ENCODE results near the gene SPATA7. TPM values are rescaled to one million over a fixed set of nuclear protein-coding genes. Genes with fewer than 3 reads are reported as not detected.
A peak's percentile ranks its signal among the peaks of the same experiment; 100 is the strongest.
"Not testable (repeated sequence)": the region's sequence is repeated elsewhere in the genome, so short reads cannot be mapped to it uniquely, and the experiment has no call there.

Gene SPATA7, protein sequence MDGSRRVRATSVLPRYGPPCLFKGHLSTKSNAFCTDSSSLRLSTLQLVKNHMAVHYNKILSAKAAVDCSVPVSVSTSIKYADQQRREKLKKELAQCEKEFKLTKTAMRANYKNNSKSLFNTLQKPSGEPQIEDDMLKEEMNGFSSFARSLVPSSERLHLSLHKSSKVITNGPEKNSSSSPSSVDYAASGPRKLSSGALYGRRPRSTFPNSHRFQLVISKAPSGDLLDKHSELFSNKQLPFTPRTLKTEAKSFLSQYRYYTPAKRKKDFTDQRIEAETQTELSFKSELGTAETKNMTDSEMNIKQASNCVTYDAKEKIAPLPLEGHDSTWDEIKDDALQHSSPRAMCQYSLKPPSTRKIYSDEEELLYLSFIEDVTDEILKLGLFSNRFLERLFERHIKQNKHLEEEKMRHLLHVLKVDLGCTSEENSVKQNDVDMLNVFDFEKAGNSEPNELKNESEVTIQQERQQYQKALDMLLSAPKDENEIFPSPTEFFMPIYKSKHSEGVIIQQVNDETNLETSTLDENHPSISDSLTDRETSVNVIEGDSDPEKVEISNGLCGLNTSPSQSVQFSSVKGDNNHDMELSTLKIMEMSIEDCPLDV
- 4.4 TPM for polyA plus RNA-seq (2012; ENCODE audit: insufficient read depth, insufficient read length)

DNA sequence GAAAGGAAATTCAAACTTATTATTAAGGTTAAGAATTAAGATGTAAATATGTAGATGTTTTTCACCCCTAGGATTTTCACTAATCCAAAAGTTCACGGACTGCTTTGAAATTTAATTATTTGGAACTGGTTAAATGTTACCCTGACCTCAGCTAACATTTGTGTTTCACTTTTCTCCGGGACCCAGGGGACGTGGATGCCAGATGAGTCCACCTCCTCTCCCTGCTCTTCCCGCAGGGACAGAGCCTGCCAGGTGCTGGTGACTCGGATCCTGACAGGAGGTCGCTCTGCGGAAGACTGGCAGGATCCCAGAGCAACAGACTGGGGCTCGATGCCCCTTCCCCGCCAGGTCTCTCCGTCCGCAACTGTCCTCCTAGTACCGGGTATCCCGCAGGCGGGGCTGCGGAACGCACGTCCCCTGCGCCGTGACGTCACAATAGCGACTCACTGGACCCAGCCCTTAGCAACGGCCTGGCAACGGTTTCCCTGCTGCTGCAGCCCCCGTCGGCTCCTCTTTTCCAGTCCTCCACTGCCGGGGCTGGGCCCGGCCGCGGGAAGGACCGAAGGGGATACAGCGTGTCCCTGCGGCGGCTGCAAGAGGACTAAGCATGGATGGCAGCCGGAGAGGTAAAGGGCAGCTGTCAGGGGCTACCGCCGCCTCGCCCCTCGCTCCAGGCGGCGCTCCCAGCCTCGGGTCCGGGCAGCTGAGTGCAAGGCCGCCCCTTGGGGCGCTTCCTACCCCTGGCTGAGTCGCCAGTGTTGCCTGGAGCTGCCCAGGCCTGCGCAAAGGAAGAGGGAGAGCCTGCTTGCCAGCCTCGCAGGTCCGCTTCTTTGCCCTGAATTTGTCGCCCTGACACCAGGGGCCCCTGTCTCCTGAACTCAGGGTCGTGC is at the start of gene SPATA7:
TSS of gene SPATA7 (plus strand) at position 446 of the 890 bp plus-strand sequence. CDS start at position 608, 162 bp downstream.
- H3K4me3 ChIP-seq (ENCODE audit: low read length): peak within 1 kb of the TSS; percentile 89
- DNase-seq (ENCODE audit: low read depth, low spot score): peak; percentile 74

GRCh38 chr14:88340357-88340756 is 45.1 kb upstream of the SPATA7 start:
- DNase-seq (ENCODE audit: low read depth, low spot score): no peak
- no peak overlapping the region for H3K4me3 ChIP-seq (ENCODE audit: low read length)

- DNase-seq (ENCODE audit: low read depth, low spot score): no peak
- no peak overlapping the region for H3K4me3 ChIP-seq (ENCODE audit: low read length)
Measured at GRCh38 chr14:88342980-88343379, 42.5 kb upstream of the SPATA7 start.

GRCh38 chr14:88346048-88346639 is 39.3 kb upstream of the SPATA7 start:
- DNase-seq (ENCODE audit: low read depth, low spot score): no peak
- H3K4me3 ChIP-seq (ENCODE audit: low read length): no peak overlapping the region

- H3K4me3 ChIP-seq (ENCODE audit: low read length): no peak overlapping the region
- DNase-seq (ENCODE audit: low read depth, low spot score): no peak
Measured at GRCh38 chr14:88348546-88348945, 36.9 kb upstream of the SPATA7 start.

- no peak overlapping the region for H3K4me3 ChIP-seq (ENCODE audit: low read length)
- DNase-seq (ENCODE audit: low read depth, low spot score): no peak
Measured at GRCh38 chr14:88351966-88352691, 33.3 kb upstream of the SPATA7 start.

DNA sequence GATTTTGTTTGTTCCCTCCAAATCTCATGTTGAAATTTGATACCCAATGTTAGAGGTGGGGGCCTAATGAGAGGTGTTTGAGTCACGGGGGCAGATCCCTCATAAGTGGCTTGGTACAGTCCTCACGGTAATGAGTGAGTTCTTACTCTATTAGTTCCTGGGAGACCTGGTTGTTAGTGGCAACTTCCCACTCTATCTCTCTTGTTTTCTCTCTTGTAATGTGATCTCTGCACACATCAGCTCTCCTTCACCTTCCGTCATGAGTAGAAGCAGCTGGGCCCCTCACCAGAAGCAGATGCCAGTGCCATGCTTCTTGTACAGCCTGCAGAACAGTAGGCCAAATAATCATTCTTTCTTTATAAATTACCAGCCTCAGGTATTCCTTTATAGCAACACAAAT is 32.8 kb upstream of the SPATA7 start:
- no peak for DNase-seq (ENCODE audit: low read depth, low spot score)
- H3K4me3 ChIP-seq (ENCODE audit: low read length): no peak overlapping the region

- no peak overlapping the region for H3K4me3 ChIP-seq (ENCODE audit: low read length)
- no peak for DNase-seq (ENCODE audit: low read depth, low spot score)
Measured at GRCh38 chr14:88354358-88354757, 31.1 kb upstream of the SPATA7 start.

DNA sequence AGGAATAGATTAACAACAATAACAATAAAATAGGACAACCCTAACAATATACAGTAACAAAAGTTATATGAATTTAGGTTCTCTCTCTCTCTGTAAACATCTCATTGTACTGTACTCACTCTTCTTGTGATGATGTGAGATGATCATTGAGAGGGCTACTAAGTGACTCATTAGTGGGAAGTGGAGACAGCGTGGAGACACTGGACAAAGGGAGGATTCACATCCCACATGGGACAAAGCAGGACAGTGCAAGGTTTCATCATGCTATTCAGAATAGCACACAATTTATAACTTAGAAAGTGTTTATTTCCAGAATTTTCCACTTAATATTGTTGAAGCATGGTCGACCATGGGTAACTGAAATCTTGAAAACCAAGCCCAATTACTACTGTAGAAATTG is 26.0 kb upstream of the SPATA7 start:
- no peak for DNase-seq (ENCODE audit: low read depth, low spot score)
- no peak overlapping the region for H3K4me3 ChIP-seq (ENCODE audit: low read length)

DNA sequence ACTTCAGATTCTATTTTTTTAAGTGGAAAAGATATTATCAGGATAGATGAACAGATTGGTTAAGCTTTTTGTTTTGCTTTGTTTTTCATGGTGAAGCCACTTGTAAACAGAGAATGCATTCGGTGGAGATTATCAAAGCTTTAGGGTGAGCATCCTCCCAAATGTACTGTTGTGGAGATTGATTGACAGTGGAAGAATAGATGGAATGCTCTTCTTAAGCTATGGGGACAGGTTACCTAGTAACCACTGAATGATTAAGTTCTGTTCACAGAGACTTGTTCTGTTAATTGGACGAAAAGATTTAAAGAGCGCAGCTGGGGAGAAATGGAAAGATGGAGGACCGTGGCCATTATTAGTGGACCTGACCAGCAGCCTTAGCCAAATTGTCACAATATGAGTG is 21.8 kb upstream of the SPATA7 start:
- no peak for DNase-seq (ENCODE audit: low read depth, low spot score)
- H3K4me3 ChIP-seq (ENCODE audit: low read length): no peak overlapping the region

- no peak for DNase-seq (ENCODE audit: low read depth, low spot score)
- H3K4me3 ChIP-seq (ENCODE audit: low read length): no peak overlapping the region
Measured at GRCh38 chr14:88364710-88365413, 20.6 kb upstream of the SPATA7 start.

GRCh38 chr14:88369496-88369895 is 16.0 kb upstream of the SPATA7 start:
- H3K4me3 ChIP-seq (ENCODE audit: low read length): no peak overlapping the region
- no peak for DNase-seq (ENCODE audit: low read depth, low spot score)

- DNase-seq (ENCODE audit: low read depth, low spot score): no peak
- no peak overlapping the region for H3K4me3 ChIP-seq (ENCODE audit: low read length)
Measured at GRCh38 chr14:88379706-88380343, 5.6 kb upstream of the SPATA7 start.

DNA sequence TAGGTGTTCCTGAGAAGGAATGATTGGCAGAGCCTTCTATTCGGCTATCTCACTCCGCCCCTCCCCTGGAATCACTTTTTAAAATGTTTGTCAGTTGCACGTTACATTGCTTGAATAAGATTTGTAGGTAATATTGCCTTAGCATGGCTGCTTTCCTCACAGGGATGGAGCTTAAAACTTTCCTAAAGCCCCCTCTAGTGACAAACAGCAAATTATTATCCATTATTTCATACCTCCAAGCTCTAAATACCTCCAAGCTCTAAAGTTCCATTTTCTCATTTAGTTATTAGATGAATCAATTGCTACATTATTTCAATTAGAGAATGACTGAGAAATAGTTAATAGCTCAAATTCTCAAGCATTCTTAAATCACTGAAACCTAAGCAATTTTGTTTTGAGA is 5.1 kb upstream of the SPATA7 start:
- no peak overlapping the region for H3K4me3 ChIP-seq (ENCODE audit: low read length)
- DNase-seq (ENCODE audit: low read depth, low spot score): no peak

DNA sequence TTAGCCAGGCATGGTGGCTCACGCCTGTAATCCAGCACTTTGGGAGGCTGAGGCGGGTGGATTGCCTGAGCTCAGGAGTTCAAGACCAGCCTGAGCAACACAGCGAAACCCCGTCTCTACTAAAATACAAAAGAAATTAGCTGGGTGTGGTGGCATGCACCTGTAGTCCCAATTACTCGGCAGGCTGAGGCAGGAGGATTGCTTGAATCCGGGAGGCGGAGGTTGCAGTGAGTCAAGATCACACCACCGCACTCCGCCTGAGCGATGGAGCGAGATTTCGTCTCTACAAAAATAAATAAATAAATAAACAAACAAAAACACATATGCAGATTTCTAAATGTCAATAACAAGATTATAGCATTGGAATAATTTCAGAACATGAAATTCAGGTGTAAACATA is 3.8 kb upstream of the SPATA7 start:
- not testable (repeated sequence) for DNase-seq (ENCODE audit: low read depth, low spot score); H3K4me3 ChIP-seq (ENCODE audit: low read length)

- no peak for DNase-seq (ENCODE audit: low read depth, low spot score)
- peak overlapping the region; percentile 89 for H3K4me3 ChIP-seq (ENCODE audit: low read length)
Measured at GRCh38 chr14:88384718-88385117, 739 bp upstream of the SPATA7 start.

- no peak for DNase-seq (ENCODE audit: low read depth, low spot score)
- H3K4me3 ChIP-seq (ENCODE audit: low read length): peak overlapping the region; percentile 89
Measured at GRCh38 chr14:88386256-88386794, 868 bp downstream of the SPATA7 start.
